ENCODE measurements around the gene CUL5.

The CUL5 gene

DNA sequence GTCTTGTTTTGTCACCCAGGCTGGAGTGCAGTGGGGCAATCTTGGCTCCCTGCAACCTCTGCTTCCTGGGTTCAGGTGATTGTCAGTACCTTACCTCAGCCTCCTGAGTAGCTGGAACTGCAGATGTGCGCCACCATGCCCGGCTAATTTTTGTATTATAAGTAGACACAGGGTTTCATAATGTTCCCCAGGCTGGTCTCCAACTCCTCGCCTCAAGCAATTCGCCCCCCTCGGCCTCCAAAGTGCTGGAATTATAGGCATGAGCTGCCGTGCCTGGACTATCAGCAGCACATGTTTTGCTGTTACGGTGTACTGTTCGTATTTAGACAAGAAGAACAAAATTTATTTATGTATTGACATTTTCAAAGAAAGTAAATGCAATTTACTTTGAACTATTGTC lies 45.6 kb upstream of the CUL5 start:
- Histone ChIP-seq H3K9me3 (ENCODE audit: control insufficient read depth, insufficient read depth, low read depth, low read length) (no peaks in the 10 kb centered on the region), H3K4me3 (ENCODE audit: low read depth, low read length) (no peak overlapping the region), H3K36me3 (ENCODE audit: control insufficient read depth in 2 of 2, insufficient read depth in 1 of 2, low read length in 2 of 2) (no peaks in the 10 kb centered on the region), H3K4me1 (ENCODE audit: control insufficient read depth, insufficient read depth, low read length) (no peaks in the 10 kb centered on the region), H3K27ac (ENCODE audit: extremely low read depth, low read depth, low read length) (no peak overlapping the region)
- ChIA-PET POLR2A (no interaction called here), CTCF (no interaction called here)
- no peak for TF ChIP-seq ZNF311 (tag by site-specific recombination; IDR thresholded peaks at IDR 0.05; ENCODE audit: borderline replicate concordance)
- TF ChIP-seq ZNF350 (tag by site-specific recombination; IDR thresholded peaks at IDR 0.05): no peak
- no peak for TF ChIP-seq ZNF837 (tag by site-specific recombination; IDR thresholded peaks at IDR 0.05)
- TF ChIP-seq ZNF133 (tag by site-specific recombination; IDR thresholded peaks at IDR 0.05): no peak
- no peak for TF ChIP-seq ZNF670 (tag by site-specific recombination; IDR thresholded peaks at IDR 0.05; ENCODE audit: low read depth)
- no peak for TF ChIP-seq ZNF132 (tag by site-specific recombination; IDR thresholded peaks at IDR 0.05; ENCODE audit: borderline replicate concordance)
- no peak for TF ChIP-seq CTCF (tag by site-specific recombination; IDR thresholded peaks at IDR 0.05)

DNA sequence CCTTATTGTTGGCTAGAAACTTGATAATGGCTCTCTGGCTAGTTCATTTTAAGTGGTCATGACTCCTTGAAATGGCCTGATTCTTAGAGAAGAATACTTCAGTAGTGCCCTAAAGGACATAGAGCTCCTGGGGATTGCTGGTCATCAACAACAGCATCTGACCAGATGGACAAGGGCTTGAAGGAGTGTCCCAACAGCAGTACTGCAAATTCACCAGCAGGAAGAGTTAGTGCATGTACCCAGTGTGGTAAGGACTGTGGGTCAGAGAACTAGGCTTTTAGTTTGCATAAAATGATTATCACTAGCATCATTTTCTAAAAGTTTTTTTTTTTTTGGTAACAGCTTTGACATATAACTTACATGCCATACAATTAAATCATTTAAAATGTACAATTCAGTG lies 39.5 kb upstream of the CUL5 start:
- no peaks in the 10 kb centered on the region for H3K4me1 ChIP-seq (ENCODE audit: control insufficient read depth, insufficient read depth, low read length)
- POLR2A ChIA-PET: no interaction called here
- H3K36me3 ChIP-seq (ENCODE audit: control insufficient read depth in 2 of 2, insufficient read depth in 1 of 2, low read length in 2 of 2): no peaks in the 10 kb centered on the region
- no peak overlapping the region for H3K27ac ChIP-seq (ENCODE audit: extremely low read depth, low read depth, low read length)
- CTCF ChIA-PET: interaction anchor here (0.6 to 1.8 kb wide), 3 partner anchors 9 to 128 kb away, joined by 3 to 4 read pairs (median 4); no protein-coding TSS in a partner anchor
- H3K9me3 ChIP-seq (ENCODE audit: control insufficient read depth, insufficient read depth, low read depth, low read length): no peaks in the 10 kb centered on the region
- TF ChIP-seq, protein P1, sequence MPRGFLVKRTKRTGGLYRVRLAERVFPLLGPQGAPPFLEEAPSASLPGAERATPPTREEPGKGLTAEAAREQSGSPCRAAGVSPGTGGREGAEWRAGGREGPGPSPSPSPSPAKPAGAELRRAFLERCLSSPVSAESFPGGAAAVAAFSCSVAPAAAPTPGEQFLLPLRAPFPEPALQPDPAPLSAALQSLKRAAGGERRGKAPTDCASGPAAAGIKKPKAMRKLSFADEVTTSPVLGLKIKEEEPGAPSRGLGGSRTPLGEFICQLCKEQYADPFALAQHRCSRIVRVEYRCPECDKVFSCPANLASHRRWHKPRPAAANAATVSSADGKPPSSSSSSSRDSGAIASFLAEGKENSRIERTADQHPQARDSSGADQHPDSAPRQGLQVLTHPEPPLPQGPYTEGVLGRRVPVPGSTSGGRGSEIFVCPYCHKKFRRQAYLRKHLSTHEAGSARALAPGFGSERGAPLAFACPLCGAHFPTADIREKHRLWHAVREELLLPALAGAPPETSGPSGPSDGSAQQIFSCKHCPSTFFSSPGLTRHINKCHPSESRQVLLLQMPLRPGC (tag by site-specific recombination; IDR thresholded peaks at IDR 0.05): no peak
- TF ChIP-seq SCRT2 (tag by site-specific recombination; IDR thresholded peaks at IDR 0.05) (no peak), ZFP37 (tag by site-specific recombination; IDR thresholded peaks at IDR 0.05) (no peak), ZNF280C (tag by site-specific recombination; IDR thresholded peaks at IDR 0.05) (no peak), ZBTB7A (tag by site-specific recombination; IDR thresholded peaks at IDR 0.05; ENCODE audit: low read depth) (no peak), ZNF324 (tag by site-specific recombination; IDR thresholded peaks at IDR 0.05) (no peak), ZNF391 (tag by site-specific recombination; IDR thresholded peaks at IDR 0.05; ENCODE audit: borderline replicate concordance, low read depth) (no peak), ZNF132 (tag by site-specific recombination; IDR thresholded peaks at IDR 0.05; ENCODE audit: borderline replicate concordance) (no peak), SCRT1 (tag by site-specific recombination; IDR thresholded peaks at IDR 0.05; ENCODE audit: borderline replicate concordance) (no peak), ZNF112 (tag by site-specific recombination; IDR thresholded peaks at IDR 0.05) (no peak), CTCF (tag by site-specific recombination; IDR thresholded peaks at IDR 0.05) (no peak), TRIM28 (IDR thresholded peaks at IDR 0.05; ENCODE audit: borderline replicate concordance, low read length) (no peak)
- TF ChIP-seq, protein P2, sequence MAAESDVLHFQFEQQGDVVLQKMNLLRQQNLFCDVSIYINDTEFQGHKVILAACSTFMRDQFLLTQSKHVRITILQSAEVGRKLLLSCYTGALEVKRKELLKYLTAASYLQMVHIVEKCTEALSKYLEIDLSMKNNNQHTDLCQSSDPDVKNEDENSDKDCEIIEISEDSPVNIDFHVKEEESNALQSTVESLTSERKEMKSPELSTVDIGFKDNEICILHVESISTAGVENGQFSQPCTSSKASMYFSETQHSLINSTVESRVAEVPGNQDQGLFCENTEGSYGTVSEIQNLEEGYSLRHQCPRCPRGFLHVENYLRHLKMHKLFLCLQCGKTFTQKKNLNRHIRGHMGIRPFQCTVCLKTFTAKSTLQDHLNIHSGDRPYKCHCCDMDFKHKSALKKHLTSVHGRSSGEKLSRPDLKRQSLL (tag by site-specific recombination; IDR thresholded peaks at IDR 0.05): no peak
- H3K4me3 ChIP-seq (ENCODE audit: low read depth, low read length): no peak overlapping the region

Measured in HEK293 (cell line).